Measurements from ENCODE around the gene BLNK.
A peak's percentile ranks its signal among the peaks of the same experiment; 100 is the strongest.
"Not testable (repeated sequence)": the region's sequence is repeated elsewhere in the genome, so short reads cannot be mapped to it uniquely, and the experiment has no call there.

The BLNK gene

GRCh38 chr10:96271016-96271815 lies at the start of gene BLNK:
Gene BLNK, minus strand, starts transcription at chr10:96271569. Its CDS starts 171 bp downstream, at chr10:96271398.
- Histone ChIP-seq H3K9ac (ENCODE audit: low read length in 5 of 5) (peak within 1 kb of the TSS in 3 of 5 donors; percentile 21 to 33 (median 22)), H3K27me3 (ENCODE audit: control insufficient read depth in 5 of 5, insufficient read depth in 4 of 5, low read length in 5 of 5) (no peaks in the 10 kb centered on the region), H3K9me3 (ENCODE audit: control insufficient read depth in 5 of 5, low read length in 5 of 5) (no peaks in the 10 kb centered on the region), H3K36me3 (ENCODE audit: control insufficient read depth in 5 of 5, insufficient read depth in 5 of 5, low read length in 5 of 5) (no peaks in the 10 kb centered on the region), H3K27ac (ENCODE audit: low read depth, low read length) (peak within 1 kb of the TSS; percentile 66), H3K4me3 (ENCODE audit: low read depth in 1 of 5, low read length in 5 of 5) (peak within 1 kb of the TSS; percentile 1 to 45 (median 18)), H3K4me1 (ENCODE audit: control insufficient read depth in 5 of 5, insufficient read depth in 5 of 5, low read length in 5 of 5) (peaks cover 0 to 35% (median 27%) of the 10 kb centered on the region in 5 donors)

- Histone ChIP-seq H3K27me3 (ENCODE audit: control insufficient read depth in 5 of 5, insufficient read depth in 4 of 5, low read length in 5 of 5) (peaks cover 0 to 9% (median 7%) of the 10 kb centered on the region in 5 donors), H3K4me1 (ENCODE audit: control insufficient read depth in 5 of 5, insufficient read depth in 5 of 5, low read length in 5 of 5) (no peaks in the 10 kb centered on the region), H3K36me3 (ENCODE audit: control insufficient read depth in 5 of 5, insufficient read depth in 5 of 5, low read length in 5 of 5) (no peaks in the 10 kb centered on the region), H3K9me3 (ENCODE audit: control insufficient read depth in 5 of 5, low read length in 5 of 5) (no peaks in the 10 kb centered on the region), H3K27ac (ENCODE audit: low read depth, low read length) (no peak overlapping the region), H3K4me3 (ENCODE audit: low read depth in 1 of 5, low read length in 5 of 5) (no peak overlapping the region), H3K9ac (ENCODE audit: low read length in 5 of 5) (no peak overlapping the region)
These were observed 48.5 kb upstream of the BLNK start for GRCh38 chr10:96319754-96320474.

GRCh38 chr10:96317067-96317833 lies 45.9 kb upstream of the BLNK start:
- Histone ChIP-seq H3K4me3 (ENCODE audit: low read depth in 1 of 5, low read length in 5 of 5) (no peak overlapping the region), H3K36me3 (ENCODE audit: control insufficient read depth in 5 of 5, insufficient read depth in 5 of 5, low read length in 5 of 5) (no peaks in the 10 kb centered on the region), H3K9ac (ENCODE audit: low read length in 5 of 5) (no peak overlapping the region), H3K9me3 (ENCODE audit: control insufficient read depth in 5 of 5, low read length in 5 of 5) (no peaks in the 10 kb centered on the region), H3K27ac (ENCODE audit: low read depth, low read length) (no peak overlapping the region), H3K27me3 (ENCODE audit: control insufficient read depth in 5 of 5, insufficient read depth in 4 of 5, low read length in 5 of 5) (peaks cover 0 to 12% (median 4%) of the 10 kb centered on the region in 5 donors), H3K4me1 (ENCODE audit: control insufficient read depth in 5 of 5, insufficient read depth in 5 of 5, low read length in 5 of 5) (no peaks in the 10 kb centered on the region)

- H3K4me1 ChIP-seq (ENCODE audit: control insufficient read depth in 5 of 5, insufficient read depth in 5 of 5, low read length in 5 of 5), result no peaks in the 10 kb centered on the region
- no peak overlapping the region for H3K9ac ChIP-seq (ENCODE audit: low read length in 5 of 5)
- no peaks in the 10 kb centered on the region for H3K36me3 ChIP-seq (ENCODE audit: control insufficient read depth in 5 of 5, insufficient read depth in 5 of 5, low read length in 5 of 5)
- H3K27me3 ChIP-seq (ENCODE audit: control insufficient read depth in 5 of 5, insufficient read depth in 4 of 5, low read length in 5 of 5), result peaks cover 0 to 9% (median 0%) of the 10 kb centered on the region in 5 donors
- no peaks in the 10 kb centered on the region for H3K9me3 ChIP-seq (ENCODE audit: control insufficient read depth in 5 of 5, low read length in 5 of 5)
- H3K27ac ChIP-seq (ENCODE audit: low read depth, low read length), result no peak overlapping the region
- H3K4me3 ChIP-seq (ENCODE audit: low read depth in 1 of 5, low read length in 5 of 5), result no peak overlapping the region
These were observed 42.0 kb upstream of the BLNK start for GRCh38 chr10:96313344-96313743.

- no peak overlapping the region for H3K27ac ChIP-seq (ENCODE audit: low read depth, low read length)
- H3K9ac ChIP-seq (ENCODE audit: low read length in 5 of 5), result no peak overlapping the region
- no peaks in the 10 kb centered on the region for H3K9me3 ChIP-seq (ENCODE audit: control insufficient read depth in 5 of 5, low read length in 5 of 5)
- peaks cover 0 to 5% (median 0%) of the 10 kb centered on the region in 5 donors for H3K27me3 ChIP-seq (ENCODE audit: control insufficient read depth in 5 of 5, insufficient read depth in 4 of 5, low read length in 5 of 5)
- no peaks in the 10 kb centered on the region for H3K36me3 ChIP-seq (ENCODE audit: control insufficient read depth in 5 of 5, insufficient read depth in 5 of 5, low read length in 5 of 5)
- H3K4me3 ChIP-seq (ENCODE audit: low read depth in 1 of 5, low read length in 5 of 5), result no peak overlapping the region
- peaks cover 0 to 3% (median 0%) of the 10 kb centered on the region in 5 donors for H3K4me1 ChIP-seq (ENCODE audit: control insufficient read depth in 5 of 5, insufficient read depth in 5 of 5, low read length in 5 of 5)
These were observed 39.9 kb upstream of the BLNK start for GRCh38 chr10:96311180-96311715.

GRCh38 chr10:96310321-96310669 lies 38.9 kb upstream of the BLNK start:
- Histone ChIP-seq H3K27me3 (ENCODE audit: control insufficient read depth in 5 of 5, insufficient read depth in 4 of 5, low read length in 5 of 5) (peaks cover 0 to 3% (median 0%) of the 10 kb centered on the region in 5 donors), H3K4me1 (ENCODE audit: control insufficient read depth in 5 of 5, insufficient read depth in 5 of 5, low read length in 5 of 5) (peaks cover 0 to 4% (median 0%) of the 10 kb centered on the region in 5 donors), H3K27ac (ENCODE audit: low read depth, low read length) (no peak overlapping the region), H3K4me3 (ENCODE audit: low read depth in 1 of 5, low read length in 5 of 5) (no peak overlapping the region), H3K36me3 (ENCODE audit: control insufficient read depth in 5 of 5, insufficient read depth in 5 of 5, low read length in 5 of 5) (no peaks in the 10 kb centered on the region), H3K9me3 (ENCODE audit: control insufficient read depth in 5 of 5, low read length in 5 of 5) (no peaks in the 10 kb centered on the region), H3K9ac (ENCODE audit: low read length in 5 of 5) (no peak overlapping the region)

GRCh38 chr10:96309628-96310320 lies 38.4 kb upstream of the BLNK start:
- H3K36me3 ChIP-seq (ENCODE audit: control insufficient read depth in 5 of 5, insufficient read depth in 5 of 5, low read length in 5 of 5), result no peaks in the 10 kb centered on the region
- no peak overlapping the region for H3K9ac ChIP-seq (ENCODE audit: low read length in 5 of 5)

GRCh38 chr10:96308854-96309253 lies 37.5 kb upstream of the BLNK start:
- not testable (repeated sequence) for H3K27me3 ChIP-seq (ENCODE audit: control insufficient read depth in 5 of 5, insufficient read depth in 4 of 5, low read length in 5 of 5); H3K9me3 ChIP-seq (ENCODE audit: control insufficient read depth in 5 of 5, low read length in 5 of 5); H3K4me3 ChIP-seq (ENCODE audit: low read depth in 1 of 5, low read length in 5 of 5); H3K9ac ChIP-seq (ENCODE audit: low read length in 5 of 5); H3K27ac ChIP-seq (ENCODE audit: low read depth, low read length); H3K4me1 ChIP-seq (ENCODE audit: control insufficient read depth in 5 of 5, insufficient read depth in 5 of 5, low read length in 5 of 5); H3K36me3 ChIP-seq (ENCODE audit: control insufficient read depth in 5 of 5, insufficient read depth in 5 of 5, low read length in 5 of 5)

More at GRCh38 chr10:96309628-96310320, 38.4 kb upstream of the BLNK start:
- peaks cover 0 to 3% (median 0%) of the 10 kb centered on the region in 5 donors for H3K27me3 ChIP-seq (ENCODE audit: control insufficient read depth in 5 of 5, insufficient read depth in 4 of 5, low read length in 5 of 5)
- no peak overlapping the region for H3K27ac ChIP-seq (ENCODE audit: low read depth, low read length)
- peaks cover 0 to 4% (median 0%) of the 10 kb centered on the region in 5 donors for H3K4me1 ChIP-seq (ENCODE audit: control insufficient read depth in 5 of 5, insufficient read depth in 5 of 5, low read length in 5 of 5)
- H3K9me3 ChIP-seq (ENCODE audit: control insufficient read depth in 5 of 5, low read length in 5 of 5), result no peaks in the 10 kb centered on the region
- H3K4me3 ChIP-seq (ENCODE audit: low read depth in 1 of 5, low read length in 5 of 5), result no peak overlapping the region

GRCh38 chr10:96306516-96306915 lies 35.1 kb upstream of the BLNK start:
- H3K4me3 ChIP-seq (ENCODE audit: low read depth in 1 of 5, low read length in 5 of 5), result no peak overlapping the region
- peaks cover 0 to 4% (median 0%) of the 10 kb centered on the region in 5 donors for H3K4me1 ChIP-seq (ENCODE audit: control insufficient read depth in 5 of 5, insufficient read depth in 5 of 5, low read length in 5 of 5)

More at GRCh38 chr10:96306516-96306915, 35.1 kb upstream of the BLNK start:
- Histone ChIP-seq H3K27ac (ENCODE audit: low read depth, low read length) (no peak overlapping the region), H3K9ac (ENCODE audit: low read length in 5 of 5) (no peak overlapping the region), H3K9me3 (ENCODE audit: control insufficient read depth in 5 of 5, low read length in 5 of 5) (no peaks in the 10 kb centered on the region), H3K36me3 (ENCODE audit: control insufficient read depth in 5 of 5, insufficient read depth in 5 of 5, low read length in 5 of 5) (no peaks in the 10 kb centered on the region), H3K27me3 (ENCODE audit: control insufficient read depth in 5 of 5, insufficient read depth in 4 of 5, low read length in 5 of 5) (peaks cover 0 to 3% (median 0%) of the 10 kb centered on the region in 5 donors)

All from subcutaneous abdominal adipose tissue (tissue), 5 donors.